Ascending aorta (tissue), 2 donors: ENCODE data around the gene ABCC2. TPM values are rescaled to one million over a fixed set of nuclear protein-coding genes. Genes with fewer than 3 reads are reported as not detected.
A peak's percentile ranks its signal among the peaks of the same experiment; 100 is the strongest.

Source experiments
- DNase-seq, 2 donors: peaks; one replicate each; pipeline ENCODE4 v3.0.0-alpha.2; 2019; ENCODE audit warnings: low spot score in 2 of 2
- H3K27ac ChIP-seq, 2 donors: fragments of 200-600 bp; sonication (generic); one replicate each; pipeline ENCODE4 v1.5.1; 2016 to 2017; ENCODE audit warnings: mild to moderate bottlenecking in 1 of 2
- H3K27me3 ChIP-seq: fragments of 200-600 bp; sonication (generic); one replicate; pipeline ENCODE4 v1.5.1; 2017
- H3K36me3 ChIP-seq, 2 donors: fragments of 200-600 bp; sonication (generic); one replicate each; pipeline ENCODE4 v1.5.1; 2016
- H3K4me1 ChIP-seq, 2 donors: fragments of 200-600 bp; sonication (generic); one replicate each; pipeline ENCODE4 v1.5.1; 2016 to 2017; ENCODE audit warnings: mild to moderate bottlenecking in 1 of 2
- H3K4me3 ChIP-seq, 2 donors: fragments of 200-600 bp; sonication (generic); one replicate each; pipeline ENCODE4 v1.5.1; 2016 to 2017; ENCODE audit warnings: mild to moderate bottlenecking in 1 of 2
- H3K9me3 ChIP-seq, 2 donors: fragments of 200-600 bp; sonication (generic); one replicate each; pipeline ENCODE4 v1.5.1; 2016
- CTCF ChIP-seq, 3 experiments: fragments of 200-600 bp in 2 of 3; fragments of 450-650 bp in 1 of 3; sonication (generic) in 2 of 3; IDR thresholded peaks; one replicate each; pipeline ENCODE4 v1.5.1; 2016 to 2019; ENCODE audit warnings: antibody characterized with exemption in 3 of 3, mild to moderate bottlenecking in 1 of 3, moderate library complexity in 1 of 3
- intact Hi-C: fragments of 100-400 bp; cut with DNase I; formaldehyde crosslinking; loops from one replicate; pipeline ENCODE4 v1.15.1; 2023
- total RNA-seq: library from RNA; depleted of rRNA; stranded (reverse); fragments of >200 nt; gene quantifications from one replicate; pipeline ENCODE4 v1.1.0, GENCODE V29; 2016

ABCC2 gene
- total RNA-seq, 1 donor from 2014 or later = 0.96 TPM

- Histone ChIP-seq H3K27ac (no peak overlapping the region), H3K27me3 (no peaks in the 10 kb centered on the region), H3K4me1 (peaks cover 0 to 5% of the 10 kb centered on the region in 2 donors), H3K4me3 (no peak overlapping the region), H3K36me3 (no peaks in the 10 kb centered on the region), H3K9me3 (no peaks in the 10 kb centered on the region)
- DNase-seq = no peak
- TF ChIP-seq CTCF (IDR thresholded peaks at IDR 0.05) = no peak
- intact Hi-C loops = loop anchor here (10.0 kb wide), 2 partner anchors 340 to 680 kb away; partner anchors contain the start of genes ERLIN1 and NDUFB8
These were observed 62.1 kb downstream of the ABCC2 start for GRCh38 chr10:99844433-99844955.

GRCh38 chr10:99845837-99846382, 63.5 kb downstream of the ABCC2 start:
- intact Hi-C loops = loop anchor here (1.0 to 10.0 kb wide), 5 partner anchors 33 to 679 kb away; partner anchors contain the start of genes ERLIN1 and NDUFB8
- Histone ChIP-seq H3K4me1 (peaks cover 0 to 5% of the 10 kb centered on the region in 2 donors), H3K27me3 (no peaks in the 10 kb centered on the region), H3K4me3 (peak overlapping the region; percentile 47 to 57), H3K9me3 (no peaks in the 10 kb centered on the region), H3K27ac (no peak overlapping the region), H3K36me3 (no peaks in the 10 kb centered on the region)
- DNase-seq = peak in 1 of 2 donors; percentile 93
- peak; percentile 88 to 95 (median 89) for TF ChIP-seq CTCF (IDR thresholded peaks at IDR 0.05)

GRCh38 chr10:99849057-99849456, 66.6 kb downstream of the ABCC2 start:
- Histone ChIP-seq H3K4me1 (peaks cover 0 to 5% of the 10 kb centered on the region in 2 donors), H3K9me3 (no peaks in the 10 kb centered on the region), H3K27ac (no peak overlapping the region), H3K36me3 (no peaks in the 10 kb centered on the region), H3K4me3 (no peak overlapping the region), H3K27me3 (no peaks in the 10 kb centered on the region)
- no peak for DNase-seq
- intact Hi-C loops = loop anchor here (10.0 kb wide), 2 partner anchors 336 to 676 kb away; partner anchors contain the start of genes ERLIN1 and NDUFB8
- TF ChIP-seq CTCF (IDR thresholded peaks at IDR 0.05) = no peak

- H3K27me3 ChIP-seq = no peaks in the 10 kb centered on the region
- no peak for TF ChIP-seq CTCF (IDR thresholded peaks at IDR 0.05)
- intact Hi-C loops = loop anchor here (10.0 kb wide), 2 partner anchors 335 to 675 kb away; partner anchors contain the start of genes ERLIN1 and NDUFB8
These were observed 67.1 kb downstream of the ABCC2 start for GRCh38 chr10:99849536-99849935.

GRCh38 chr10:99850021-99850766, 67.8 kb downstream of the ABCC2 start:
- H3K36me3 ChIP-seq = no peaks in the 10 kb centered on the region
- H3K4me1 ChIP-seq = peaks cover 0 to 5% of the 10 kb centered on the region in 2 donors
- no peaks in the 10 kb centered on the region for H3K9me3 ChIP-seq
- no peak overlapping the region for H3K4me3 ChIP-seq
- no peak overlapping the region for H3K27ac ChIP-seq
- DNase-seq = no peak
- no peaks in the 10 kb centered on the region for H3K27me3 ChIP-seq
- no peak for TF ChIP-seq CTCF (IDR thresholded peaks at IDR 0.05)
- intact Hi-C loops = no loop called here

More at GRCh38 chr10:99849536-99849935, 67.1 kb downstream of the ABCC2 start:
- Histone ChIP-seq H3K9me3 (no peaks in the 10 kb centered on the region), H3K4me3 (no peak overlapping the region), H3K4me1 (peaks cover 0 to 5% of the 10 kb centered on the region in 2 donors), H3K36me3 (no peaks in the 10 kb centered on the region), H3K27ac (no peak overlapping the region)
- DNase-seq = no peak
